Ovary (tissue), 9 donors: ENCODE data around the gene DGKE. TPM values are rescaled to one million over a fixed set of nuclear protein-coding genes. Genes with fewer than 3 reads are reported as not detected.

Source experiments
- DNase-seq, 5 donors: peaks; one replicate each; pipeline ENCODE4 v3.0.0-alpha.2; 2019 to 2020
- H3K27ac ChIP-seq, 2 donors: fragments of 200-600 bp; one replicate each; pipeline versions ENCODE4 v1.5.1 to v1.8.0; 2019 to 2022
- H3K27me3 ChIP-seq: fragments of 200-600 bp; one replicate; pipeline ENCODE4 v1.8.0; 2022
- H3K36me3 ChIP-seq: fragments of 200-600 bp; sonication (generic); one replicate; pipeline ENCODE4 v1.5.1; 2019
- H3K4me1 ChIP-seq: one replicate; pipeline ENCODE4 v1.8.1; 2013; ENCODE audit warnings: mild to moderate bottlenecking, moderate library complexity; ENCODE audit not compliant: insufficient read depth
- H3K4me3 ChIP-seq: fragments of 200-600 bp; sonication (generic); one replicate; pipeline ENCODE4 v1.5.1; 2017
- H3K9me3 ChIP-seq, 2 donors: fragments of 200-600 bp in 1 of 2; sonication (generic) in 1 of 2; one replicate each; pipeline versions ENCODE4 v1.5.1 to v1.8.1; 2013 to 2019; ENCODE audit warnings: mild to moderate bottlenecking in 1 of 2, moderate library complexity in 1 of 2
- EP300 ChIP-seq: sonication (generic); formaldehyde crosslinking; IDR thresholded peaks from one replicate; pipeline ENCODE4 v1.6.1; 2017; ENCODE audit warnings: antibody characterized with exemption
- POLR2A ChIP-seq: fragments of 450-650 bp; IDR thresholded peaks from one replicate; pipeline ENCODE4 v1.6.1; 2017; ENCODE audit warnings: antibody characterized with exemption, mild to moderate bottlenecking, moderate library complexity
- whole genome bisulfite sequencing, 3 donors: extraction: QIAGEN DNeasy Blood & Tissue Kit in 1 of 3; methylation state at CpG; one replicate each; pipeline versions ENCODE4 v1.1.5 to v1.1.7; 2013 to 2017; 5-methylcytosine and 5-hydroxymethylcytosine counted together
- intact Hi-C, 4 donors: fragments of 100-400 bp; cut with DNase I; formaldehyde crosslinking; loops; one replicate each; pipeline versions ENCODE4 v1.11.0 to v1.15.1; 2022 to 2023
- microRNA counts: library from miRNA; unstranded; fragments of <30 nt; microRNA quantifications from one replicate; lab custom pipeline; 2016
- polyA plus RNA-seq, 2 donors: library from polyadenylated mRNA; stranded (reverse); fragments of 200-250 nt in 1 of 2; fragments of 350-450 nt in 1 of 2; fragmentation: Illumina TruSeq in 1 of 2; extraction: RNeasy Lipid Tissue Mini Kit (QIAGEN cat#74804) in 1 of 2; gene quantifications; one replicate each; pipeline ENCODE4 v1.2.3, GENCODE V29; 2013 to 2014
- small RNA-seq: library from RNA; depleted of rRNA; stranded (forward); fragments of <200 nt; gene quantifications from one replicate; pipeline ENCODE3, GENCODE V24; 2016
- total RNA-seq, 7 donors: library from RNA; depleted of rRNA in 2 of 7; stranded (reverse); fragments of >200 nt in 2 of 7; fragmentation: NEBNext Ultra II Directional in 3 of 7; extraction: Animal tissue kit (Norgen Biotek cat#: 25700) in 3 of 7; gene quantifications; one replicate each; pipeline versions ENCODE4 v1.1.0 to v1.2.4, GENCODE V29; 2016 to 2023
- TF ChIP-seq, protein P1 (sequence below), 3 donors: fragments of 450-650 bp in 2 of 3; fragments of 200-600 bp in 1 of 3; IDR thresholded peaks; one replicate each; pipeline versions ENCODE4 v1.5.1 to v1.8.0; 2016 to 2022; ENCODE audit warnings: antibody characterized with exemption in 3 of 3, mild to moderate bottlenecking in 1 of 3
- donor health status: DM: no; HTN: no; CAD: no; lungs with moderate emphysema.
- donor health status: DM: no; HTN: no; CAD: no.
- donor health status: Bipolar disorder and iron deficiency.
- donor health status: DM: yes; HTN: yes; CAD: no.
- donor health status: DM: no; HTN: no; CAD: no.
- donor health status: DM: yes; HTN: yes; CAD: no.

The DGKE gene
- total and polyA plus RNA-seq, 9 donors: 3.0 to 16.4 (median 11.8) TPM

DNA sequence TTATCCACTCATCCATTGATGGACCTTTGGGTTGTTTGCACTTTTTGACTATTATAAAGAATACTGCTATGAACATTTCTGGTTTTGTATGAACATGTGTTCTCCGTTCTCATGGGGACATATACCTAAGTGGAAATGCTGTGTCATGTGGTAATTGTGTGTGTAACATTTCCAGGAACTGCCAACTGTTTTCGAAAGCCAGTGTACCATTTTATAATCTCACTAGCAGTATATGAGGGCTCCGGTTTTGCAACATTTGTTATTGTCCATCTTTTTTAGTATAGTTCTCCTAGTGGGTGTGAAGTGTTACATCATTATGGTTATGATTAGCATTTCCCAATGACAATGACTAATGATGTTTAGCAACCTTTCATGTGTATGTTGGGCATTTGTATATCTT is 85.0 kb downstream of the DGKE start:
- Histone ChIP-seq H3K27me3 (no peaks in the 10 kb centered on the region), H3K9me3 (no peaks in the 10 kb centered on the region), H3K27ac (no peak overlapping the region), H3K4me1 (peaks cover 4% of the 10 kb centered on the region), H3K36me3 (no peaks in the 10 kb centered on the region), H3K4me3 (no peak overlapping the region)
- no peak for TF ChIP-seq EP300
- TF ChIP-seq, protein P1, sequence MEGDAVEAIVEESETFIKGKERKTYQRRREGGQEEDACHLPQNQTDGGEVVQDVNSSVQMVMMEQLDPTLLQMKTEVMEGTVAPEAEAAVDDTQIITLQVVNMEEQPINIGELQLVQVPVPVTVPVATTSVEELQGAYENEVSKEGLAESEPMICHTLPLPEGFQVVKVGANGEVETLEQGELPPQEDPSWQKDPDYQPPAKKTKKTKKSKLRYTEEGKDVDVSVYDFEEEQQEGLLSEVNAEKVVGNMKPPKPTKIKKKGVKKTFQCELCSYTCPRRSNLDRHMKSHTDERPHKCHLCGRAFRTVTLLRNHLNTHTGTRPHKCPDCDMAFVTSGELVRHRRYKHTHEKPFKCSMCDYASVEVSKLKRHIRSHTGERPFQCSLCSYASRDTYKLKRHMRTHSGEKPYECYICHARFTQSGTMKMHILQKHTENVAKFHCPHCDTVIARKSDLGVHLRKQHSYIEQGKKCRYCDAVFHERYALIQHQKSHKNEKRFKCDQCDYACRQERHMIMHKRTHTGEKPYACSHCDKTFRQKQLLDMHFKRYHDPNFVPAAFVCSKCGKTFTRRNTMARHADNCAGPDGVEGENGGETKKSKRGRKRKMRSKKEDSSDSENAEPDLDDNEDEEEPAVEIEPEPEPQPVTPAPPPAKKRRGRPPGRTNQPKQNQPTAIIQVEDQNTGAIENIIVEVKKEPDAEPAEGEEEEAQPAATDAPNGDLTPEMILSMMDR (IDR thresholded peaks at IDR 0.05): no peak
- TF ChIP-seq POLR2A: no peak
- WGBS, 3 donors: 90 to 94% (median 92%) methylated on average over 3 of the region's 3 CpGs
- no peak for DNase-seq
- intact Hi-C loops: no loop called here

MicroRNAs encoded within 50 kb of the gene (microRNA counts, 767-probe panel; counts per million panel counts)
- microRNA hsa-miR-3614-5p (lab: Ali Mortazavi, UCI): 530 counts per million, percentile 78 among the panel's probes with 10 or more counts

Small RNAs within 50 kb of the gene (small RNA-seq; reads per million reads assigned to genes)
- gene AC015912.2 (not detected), gene RNU6-1158P (not detected)

Other genes starting within 250 kb of the DGKE start
- gene NOG, start 240.5 kb upstream of the DGKE start, total RNA-seq: under 1 TPM in 4 of 7 donors, not detected in 3; 0.12 to 0.99 (median 0.27) TPM
- gene NOG, start 240.5 kb upstream of the DGKE start, polyA plus RNA-seq: under 1 TPM in 1 of 2 donors, not detected in 1; 0.05 TPM
- gene C17orf67, start 231 bp upstream of the DGKE start, total RNA-seq: 1 to 10 TPM; 2.4 to 6.0 (median 3.3) TPM
- 1 to 10 TPM; 1.5 to 2.6 TPM for gene C17orf67, start 231 bp upstream of the DGKE start, polyA plus RNA-seq
- gene TRIM25, start 79.9 kb downstream of the DGKE start, total RNA-seq: 10 to 100 TPM; 23.6 to 57.6 (median 45.9) TPM
- 10 to 100 TPM; 12.5 to 71.7 TPM for gene TRIM25, start 79.9 kb downstream of the DGKE start, polyA plus RNA-seq
- gene COIL, start 126.9 kb downstream of the DGKE start, total RNA-seq: 10 to 100 TPM; 10.9 to 17.8 (median 12.9) TPM
- gene COIL, start 126.9 kb downstream of the DGKE start, polyA plus RNA-seq: 10 to 100 TPM; 12.4 to 14.3 TPM
- 10 to 100 TPM; 36.5 to 88.4 (median 56.4) TPM for gene SCPEP1, start 144.0 kb downstream of the DGKE start, total RNA-seq
- gene SCPEP1, start 144.0 kb downstream of the DGKE start, polyA plus RNA-seq: 100 to 1,000 TPM in 1 of 2 donors, 10 to 100 TPM in 1; 69.5 to 180 TPM